DOHH2 (cell line): ENCODE results near the gene NXT2.

Source experiments
- EZH2phosphoT487 ChIP-seq: fragments of 200-600 bp; sonication (generic); IDR thresholded peaks from 2 replicates; pipeline ENCODE4 v1.6.1; 2017; ENCODE audit warnings: borderline replicate concordance, mild to moderate bottlenecking, antibody characterized with exemption, low read length, moderate library complexity, mixed read lengths
- TF ChIP-seq, protein P1 (sequence below): fragments of 200-600 bp; sonication (generic); IDR thresholded peaks from one replicate; pipeline ENCODE4 v1.5.1; 2014; ENCODE audit warnings: antibody characterized with exemption, mild to moderate bottlenecking, low read depth, low read length; ENCODE audit not compliant: poor library complexity, severe bottlenecking

DNA sequence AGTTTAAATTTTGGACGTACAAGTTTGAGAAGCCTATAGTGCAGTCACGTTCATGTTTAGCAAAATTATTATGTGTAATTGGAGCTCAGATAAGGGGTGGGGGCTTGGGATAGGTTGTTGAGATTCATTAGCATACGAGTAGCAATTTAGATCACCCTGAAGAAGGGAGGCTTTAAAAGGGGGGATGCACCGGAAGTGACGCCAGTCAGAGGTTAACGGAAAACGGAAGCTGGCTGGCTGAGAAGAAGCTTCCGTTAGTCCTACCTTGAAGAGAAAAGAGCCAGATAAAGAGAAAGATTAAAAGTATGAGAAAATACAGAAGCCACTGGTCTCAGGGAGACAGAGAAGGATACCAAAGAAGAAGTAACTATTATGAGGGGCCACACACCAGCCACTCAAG lies 1.1 kb upstream of the NXT2 start:
- TF ChIP-seq, protein P1, sequence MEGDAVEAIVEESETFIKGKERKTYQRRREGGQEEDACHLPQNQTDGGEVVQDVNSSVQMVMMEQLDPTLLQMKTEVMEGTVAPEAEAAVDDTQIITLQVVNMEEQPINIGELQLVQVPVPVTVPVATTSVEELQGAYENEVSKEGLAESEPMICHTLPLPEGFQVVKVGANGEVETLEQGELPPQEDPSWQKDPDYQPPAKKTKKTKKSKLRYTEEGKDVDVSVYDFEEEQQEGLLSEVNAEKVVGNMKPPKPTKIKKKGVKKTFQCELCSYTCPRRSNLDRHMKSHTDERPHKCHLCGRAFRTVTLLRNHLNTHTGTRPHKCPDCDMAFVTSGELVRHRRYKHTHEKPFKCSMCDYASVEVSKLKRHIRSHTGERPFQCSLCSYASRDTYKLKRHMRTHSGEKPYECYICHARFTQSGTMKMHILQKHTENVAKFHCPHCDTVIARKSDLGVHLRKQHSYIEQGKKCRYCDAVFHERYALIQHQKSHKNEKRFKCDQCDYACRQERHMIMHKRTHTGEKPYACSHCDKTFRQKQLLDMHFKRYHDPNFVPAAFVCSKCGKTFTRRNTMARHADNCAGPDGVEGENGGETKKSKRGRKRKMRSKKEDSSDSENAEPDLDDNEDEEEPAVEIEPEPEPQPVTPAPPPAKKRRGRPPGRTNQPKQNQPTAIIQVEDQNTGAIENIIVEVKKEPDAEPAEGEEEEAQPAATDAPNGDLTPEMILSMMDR = no peak
- TF ChIP-seq EZH2phosphoT487 = no peak
